DMS 273 (cell line): ENCODE results near the gene RAVER2.

Source experiments
- DNase-seq: peaks from one replicate; lab custom pipeline; 2025; ENCODE audit not compliant: unreplicated experiment; lab: John Stamatoyannopoulos, UW

RAVER2 gene

DNA sequence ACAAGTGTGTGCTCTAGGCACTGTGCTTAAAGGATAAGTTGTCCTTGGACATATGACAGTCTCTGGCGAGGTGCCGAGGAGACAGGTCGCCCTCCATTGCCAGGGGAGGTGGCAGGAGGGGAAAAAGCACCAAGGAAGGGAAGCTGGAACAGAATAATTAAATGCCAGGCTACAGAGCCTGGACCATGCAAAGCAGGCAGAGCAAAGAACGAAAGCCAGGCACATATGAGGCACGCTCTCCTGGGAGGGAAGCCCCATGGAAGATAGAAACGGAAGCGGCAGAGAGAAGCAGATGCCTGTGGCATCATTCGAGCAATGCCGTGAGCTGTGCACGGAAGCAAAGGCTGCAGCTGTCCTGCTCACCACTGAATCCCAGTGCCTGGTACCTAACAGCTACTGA is 130.2 kb downstream of the RAVER2 start:
- DNase-seq, result no peak

DNA sequence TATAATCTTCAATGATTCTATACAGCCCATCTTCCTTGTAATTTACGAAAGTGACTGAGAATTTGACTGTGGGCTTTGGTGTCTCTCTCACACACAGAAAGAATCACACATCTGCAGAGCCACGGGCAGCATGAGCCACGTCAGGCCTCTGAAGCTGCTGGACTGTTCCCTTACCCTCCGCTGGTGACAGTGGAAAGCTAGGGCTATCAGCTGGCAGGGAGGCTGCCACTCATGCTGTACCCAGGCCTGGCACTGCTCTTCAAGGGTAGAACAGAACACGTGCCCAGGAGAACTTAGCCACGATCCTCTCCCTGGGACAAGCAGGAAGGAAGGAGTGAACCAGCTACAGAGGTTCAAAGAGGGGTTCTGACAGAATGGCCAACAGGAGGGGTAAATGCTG is 130.7 kb downstream of the RAVER2 start:
- DNase-seq, result no peak

DNA sequence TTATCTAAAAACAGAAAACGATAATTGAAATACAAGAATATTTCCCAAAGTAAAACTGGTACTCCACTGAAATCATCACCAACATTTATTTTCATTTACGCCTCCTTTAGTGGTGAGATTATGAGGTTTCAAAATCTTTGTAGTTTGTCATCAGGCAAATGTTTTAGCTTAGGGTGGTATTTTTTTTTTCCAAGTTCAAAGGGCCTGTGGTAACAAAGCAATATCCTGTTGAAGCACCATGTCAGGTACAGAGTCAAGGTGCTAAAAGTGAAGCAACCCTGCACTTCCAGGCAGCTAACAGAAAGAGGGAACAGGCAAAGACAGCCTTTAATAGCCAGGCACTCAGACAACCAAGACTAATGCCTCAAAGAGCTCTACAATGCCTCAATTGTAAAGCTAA is 132.3 kb downstream of the RAVER2 start:
- no peak for DNase-seq

DNA sequence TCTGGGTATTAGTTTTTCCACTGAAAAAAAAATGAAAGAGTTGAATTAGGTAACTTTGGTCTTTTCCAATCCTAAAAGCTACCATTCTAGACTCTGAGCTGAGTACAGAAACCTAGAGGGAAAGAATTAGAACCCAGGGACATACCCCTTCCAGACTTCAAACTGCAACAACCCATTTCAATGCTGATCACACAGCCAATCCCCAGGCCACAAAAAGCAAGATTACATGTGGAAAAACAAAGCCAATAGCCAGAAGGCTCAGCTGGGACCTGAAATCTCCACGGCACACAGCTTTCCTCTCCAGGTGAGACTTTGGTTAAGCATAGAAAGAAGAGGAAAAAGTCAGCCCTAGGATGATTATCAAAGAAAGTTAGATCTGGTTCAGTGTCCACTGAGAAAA is 132.7 kb downstream of the RAVER2 start:
- no peak for DNase-seq

DNA sequence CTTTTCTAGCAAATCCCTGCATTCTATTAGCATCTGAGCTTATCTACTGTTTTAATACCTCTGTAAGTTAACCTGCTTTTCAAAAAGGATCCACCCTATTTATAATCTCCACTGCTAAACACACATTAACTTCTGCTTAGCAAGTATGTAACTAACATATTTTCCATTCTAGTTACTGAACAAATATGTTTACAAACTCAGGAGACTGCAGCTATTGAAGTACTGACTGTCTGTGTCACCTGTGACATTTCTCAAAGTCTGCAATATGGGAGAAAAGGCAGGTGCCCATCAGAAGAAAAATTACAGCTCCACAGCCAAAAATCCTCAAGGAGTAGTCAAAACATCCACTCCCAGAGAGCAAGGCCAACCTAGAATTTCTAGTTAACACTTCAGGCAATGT is 133.2 kb downstream of the RAVER2 start:
- no peak for DNase-seq

- no peak for DNase-seq
Observed at GRCh38 chr1:64878931-64879611, 134.2 kb downstream of the RAVER2 start.

GRCh38 chr1:64880449-64880848 is 135.6 kb downstream of the RAVER2 start:
- DNase-seq, result no peak

GRCh38 chr1:64881281-64881680 is 136.4 kb downstream of the RAVER2 start:
- DNase-seq, result no peak
